HCT116 (cell line): ENCODE data around the gene NEURL4.

Source experiments
- CBX3 ChIP-seq: IDR thresholded peaks from 2 replicates; pipeline ENCODE4 v1.6.1; 2012; ENCODE audit warnings: low read depth
- CEBPB ChIP-seq: IDR thresholded peaks from 2 replicates; pipeline ENCODE4 v1.6.1; 2012; ENCODE audit warnings: low read depth
- CTCF ChIP-seq, 3 experiments: fragments of 200-600 bp in 1 of 3; sonication (generic) in 1 of 3; IDR thresholded peaks in 2 of 3; conservative IDR thresholded peaks in 1 of 3; 2 replicates each; pipeline ENCODE4 v1.5.1; 2012 to 2017; ENCODE audit warnings: low read depth in 2 of 3, low read length in 2 of 3, antibody characterized with exemption in 1 of 3, borderline replicate concordance in 1 of 3, control low read depth in 1 of 3, mild to moderate bottlenecking in 1 of 3, mixed read lengths in 1 of 3, mixed run types in 1 of 3, moderate library complexity in 1 of 3; ENCODE audit not compliant: insufficient read depth in 1 of 3
- FOSL1 ChIP-seq: IDR thresholded peaks from 2 replicates; pipeline ENCODE4 v1.6.1; 2012; ENCODE audit warnings: low read depth
- POLR2A ChIP-seq: IDR thresholded peaks from 2 replicates; pipeline ENCODE4 v1.7.0; 2011; ENCODE audit warnings: borderline replicate concordance; ENCODE audit not compliant: insufficient read depth, insufficient read length; ENCODE audit errors: extremely low read depth

- no peak for TF ChIP-seq FOSL1
- TF ChIP-seq POLR2A = no peak
- TF ChIP-seq CTCF (IDR thresholded peaks at IDR 0.05 in 2 of 3, conservative IDR thresholded peaks at IDR 0.05 in 1 of 3; ENCODE audit: borderline replicate concordance in 1 of 3, insufficient read depth in 1 of 3, low read depth in 2 of 3, low read length in 2 of 3) = no peak
- TF ChIP-seq CBX3 = no peak
- no peak for TF ChIP-seq CEBPB
These were observed at the start of gene NEURL4 for GRCh38 chr17:7328840-7329373.
